HG03108 (cell line): ENCODE data around the gene OTULIN.

ENCODE experiments used
- ATAC-seq: cut with Tn5 transposase; IDR thresholded peaks from one replicate; pipeline ENCODE4 v1.9.1; 2021; ENCODE audit warnings: moderate library complexity; ENCODE audit not compliant: unreplicated experiment

OTULIN gene

DNA sequence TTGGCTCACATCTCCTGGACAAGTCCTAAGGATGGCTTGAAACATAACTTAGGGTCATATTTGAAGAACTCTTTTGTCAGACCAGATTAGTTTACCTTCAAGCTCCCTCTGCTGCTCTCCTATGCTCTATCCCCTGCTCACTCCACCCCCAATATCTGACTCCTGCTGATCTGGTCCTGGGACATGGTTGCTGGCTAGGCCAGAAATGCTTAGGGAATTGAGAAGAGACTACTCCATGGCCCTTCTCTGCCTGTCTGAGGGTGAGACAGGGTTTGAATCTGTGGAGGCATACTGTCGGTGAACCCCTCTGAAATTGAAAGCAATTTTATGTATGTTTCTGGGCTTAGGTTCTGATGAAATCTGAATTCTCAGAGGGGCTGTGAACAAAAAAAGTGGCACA, 3.3 kb downstream of the OTULIN start:
- ATAC-seq = no peak

DNA sequence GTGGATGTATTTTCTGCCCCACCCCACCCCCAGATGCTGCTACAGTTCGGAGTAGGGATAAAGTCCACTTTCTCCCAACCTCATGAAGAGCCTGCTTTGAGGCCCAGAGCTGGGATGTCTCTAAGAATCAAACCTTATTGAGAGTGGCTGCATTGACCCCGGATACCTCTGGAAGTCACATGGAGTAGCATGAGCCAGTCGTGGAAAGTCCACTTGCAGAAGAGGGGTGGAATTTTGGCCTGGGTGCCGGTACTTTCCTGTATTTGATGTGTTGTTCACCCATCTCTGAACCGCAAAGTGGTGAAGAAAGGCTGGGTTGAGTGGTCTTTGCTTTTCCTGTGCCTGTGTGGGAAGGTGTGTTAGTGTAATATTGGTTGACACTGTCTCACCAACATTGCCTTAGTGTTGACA, 3.7 kb downstream of the OTULIN start:
- no peak for ATAC-seq

DNA sequence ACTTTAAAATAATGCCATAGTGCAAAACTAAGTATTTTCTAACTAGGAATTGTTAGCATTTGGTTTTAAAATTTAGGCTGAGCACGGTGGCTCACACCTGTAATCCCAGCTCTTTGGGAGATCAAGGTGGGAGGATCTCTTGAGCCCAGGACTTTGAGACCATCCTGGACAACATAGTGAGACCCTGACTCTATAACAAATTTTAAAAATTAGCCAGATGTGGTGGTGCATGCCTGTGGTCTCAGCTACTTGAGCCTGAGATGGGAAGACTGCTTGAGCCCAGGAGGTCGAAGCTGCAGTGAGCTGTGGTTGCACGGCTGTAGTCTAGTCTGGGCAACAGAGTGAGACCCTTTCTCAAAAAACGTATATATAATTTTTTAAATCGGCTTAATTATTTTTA, 4.9 kb downstream of the OTULIN start:
- ATAC-seq = no peak

DNA sequence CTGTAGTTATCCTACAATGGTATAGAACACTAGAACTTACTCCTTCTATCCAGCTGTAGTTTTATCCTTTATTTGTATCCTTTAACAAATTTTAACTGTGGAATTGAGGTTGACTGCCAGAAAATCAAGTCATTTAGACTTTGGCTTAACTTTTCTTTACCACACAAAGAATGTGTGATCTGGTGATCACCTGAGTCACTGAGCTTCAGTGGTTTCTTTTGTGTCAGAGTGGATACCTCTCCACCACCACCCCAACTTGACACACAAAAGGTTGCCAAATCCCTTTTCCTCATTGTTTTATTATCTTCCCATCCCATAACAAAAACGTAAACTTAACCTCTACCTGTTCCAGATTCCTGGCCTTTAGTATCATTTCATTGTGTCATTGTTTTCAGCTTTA, 5.5 kb downstream of the OTULIN start:
- ATAC-seq = no peak

DNA sequence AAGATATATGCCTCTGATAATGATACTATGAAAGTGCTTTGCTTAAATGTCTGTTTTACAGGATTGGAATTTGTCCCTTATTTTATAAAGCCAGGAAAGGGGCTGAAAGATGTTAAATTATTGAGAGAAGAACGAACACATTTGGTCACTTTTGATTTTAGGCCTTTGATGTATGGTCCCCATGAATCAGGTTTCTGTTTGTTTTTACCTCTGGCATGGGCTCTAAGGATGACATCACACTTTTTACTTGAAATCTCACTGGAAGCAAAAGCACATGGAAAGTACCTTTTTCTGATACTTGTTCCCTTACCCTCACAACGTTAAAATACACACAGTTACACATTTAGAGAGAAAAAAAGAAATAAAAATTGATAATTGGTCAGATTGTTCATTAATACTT, 6.9 kb downstream of the OTULIN start:
- no peak for ATAC-seq

DNA sequence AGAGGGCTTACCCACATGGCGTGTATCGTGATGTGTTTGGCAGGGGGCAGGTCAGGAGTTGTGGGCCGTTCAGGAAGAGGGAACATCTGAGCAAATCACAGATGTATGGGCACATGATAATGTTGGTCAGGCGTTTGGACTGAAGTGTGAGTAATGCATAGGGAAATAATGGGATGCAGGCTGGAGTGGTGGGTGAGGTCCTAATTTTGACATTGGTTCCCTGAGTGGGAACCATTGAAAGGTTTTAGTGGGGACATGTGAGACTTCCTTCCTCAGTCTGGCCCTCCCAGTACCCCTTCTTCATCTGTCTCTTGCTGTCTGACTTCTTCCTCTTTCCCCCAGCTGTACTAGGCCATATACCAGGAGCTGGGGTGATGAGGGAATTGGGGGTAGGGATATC, 7.6 kb downstream of the OTULIN start:
- ATAC-seq = no peak

DNA sequence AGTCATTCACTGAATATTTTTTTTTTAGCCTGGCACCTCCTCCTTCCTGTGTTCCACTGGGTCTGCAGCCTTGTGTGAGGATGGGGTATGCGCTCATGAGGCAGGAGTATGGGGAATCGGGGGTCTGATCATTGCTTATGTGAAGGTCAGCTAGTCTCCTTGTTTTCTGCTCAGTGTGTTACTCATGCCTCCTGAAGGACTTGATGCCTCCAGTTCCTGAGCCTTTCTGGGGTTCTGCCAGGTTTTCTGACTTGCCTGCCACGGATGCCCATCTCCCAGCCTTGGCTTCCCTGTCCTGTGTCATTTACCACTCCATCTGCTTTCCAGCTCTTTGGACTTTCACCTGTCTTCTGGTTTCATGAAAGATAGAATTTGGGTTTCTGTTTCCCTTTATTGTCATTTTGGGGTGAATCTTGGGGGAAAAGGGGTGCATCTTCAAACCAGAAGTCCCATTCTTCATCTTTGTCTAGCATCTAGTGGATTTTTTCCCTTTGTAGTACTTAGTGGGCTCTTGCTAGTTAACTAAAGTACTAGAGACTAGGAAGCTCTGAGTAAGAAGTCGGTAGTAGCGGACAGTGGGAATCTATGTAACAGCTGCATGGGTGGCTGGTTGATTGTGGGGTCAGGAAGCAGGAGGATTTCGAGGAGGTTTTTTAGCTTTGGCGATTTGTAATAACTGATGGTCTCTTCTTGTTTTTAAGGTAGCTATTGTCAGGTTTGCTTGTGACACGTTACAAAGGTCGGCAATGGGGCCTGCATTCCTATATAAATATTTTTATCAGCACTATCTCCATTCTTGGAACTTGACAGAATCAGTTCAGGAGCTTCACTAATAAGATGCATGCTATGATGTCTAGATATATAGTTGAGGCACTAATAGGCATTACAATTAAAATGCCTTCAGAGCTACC, 8.2 kb downstream of the OTULIN start:
- no peak for ATAC-seq

DNA sequence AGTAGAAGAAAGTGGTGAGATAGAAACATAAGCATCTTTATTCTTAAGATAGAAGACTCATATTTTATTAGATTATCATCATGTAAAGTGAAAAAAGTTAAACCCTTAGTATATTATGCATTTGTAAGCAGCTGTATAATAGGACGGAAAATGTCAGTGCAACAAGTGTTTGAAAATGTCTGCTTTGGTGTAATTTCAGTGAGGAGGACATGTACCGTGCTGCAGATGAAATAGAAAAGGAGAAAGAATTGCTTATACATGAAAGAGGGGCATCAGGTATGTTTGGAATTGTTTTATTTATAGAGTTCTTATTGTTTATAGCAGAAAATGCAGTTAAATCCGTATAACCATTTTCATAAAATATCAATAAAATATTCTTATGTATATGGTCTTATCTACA, 8.9 kb downstream of the OTULIN start:
- no peak for ATAC-seq

DNA sequence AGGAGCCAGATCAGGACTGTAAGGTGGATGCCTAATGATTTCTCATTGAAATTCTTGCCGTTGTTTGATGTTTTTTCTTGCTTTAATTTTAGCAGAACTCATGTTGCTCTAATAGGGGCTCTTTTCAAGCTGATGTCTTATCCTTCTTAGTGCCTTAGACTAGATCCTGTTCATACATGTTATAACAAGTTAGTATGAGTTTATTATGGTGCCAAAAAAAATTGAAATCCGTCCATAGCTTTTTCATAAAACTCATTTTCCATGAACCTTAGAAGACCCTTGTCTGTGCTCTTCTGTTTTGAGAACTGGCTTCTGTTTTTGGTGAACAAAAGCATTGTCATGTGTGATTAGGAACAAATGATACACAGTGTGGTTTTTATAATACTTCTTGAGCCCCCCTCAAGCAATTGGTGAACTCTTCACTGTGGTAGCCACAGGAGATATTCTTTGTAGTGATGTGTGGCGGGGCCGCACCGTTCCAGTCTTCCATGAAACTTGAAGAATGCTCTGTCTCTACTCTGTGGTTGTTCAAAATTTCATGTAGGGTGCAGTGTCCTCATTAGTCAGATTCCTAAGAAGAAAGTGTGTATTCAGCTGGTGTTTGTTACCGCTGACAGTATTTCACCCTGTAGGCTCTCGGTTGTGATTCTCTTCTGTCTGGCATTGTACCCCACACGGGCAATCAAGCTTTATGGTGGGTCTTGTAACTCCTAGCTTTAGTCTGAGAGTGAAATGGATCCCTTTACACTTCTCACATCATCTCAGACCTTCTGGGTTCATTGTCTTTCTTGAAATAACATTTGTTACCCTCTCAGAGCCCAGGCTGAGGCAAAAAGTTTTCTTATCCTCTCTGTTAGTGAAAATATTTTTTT, 10.7 kb downstream of the OTULIN start:
- ATAC-seq = no peak

DNA sequence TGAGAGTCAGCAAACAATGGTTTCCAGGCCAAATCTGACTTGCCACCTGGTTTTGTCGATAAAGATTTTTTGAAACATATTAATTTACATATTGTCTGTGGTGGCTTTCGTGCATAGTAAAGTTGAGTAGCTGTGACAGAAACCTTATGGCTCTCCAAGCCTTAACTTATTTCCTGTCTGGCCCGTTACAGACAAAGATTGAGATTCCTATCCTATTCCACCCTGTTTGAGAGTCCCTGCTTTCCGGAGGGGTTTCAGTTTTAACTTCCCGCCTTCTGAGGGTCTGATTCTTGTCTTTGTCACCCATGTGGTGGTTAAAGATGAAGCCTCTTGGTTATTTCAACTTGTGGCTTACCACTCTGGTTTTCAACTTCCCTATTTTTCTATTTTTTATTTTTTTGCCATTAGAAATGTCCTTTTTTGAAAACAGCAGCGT, 11.4 kb downstream of the OTULIN start:
- ATAC-seq = peak; percentile 36

DNA sequence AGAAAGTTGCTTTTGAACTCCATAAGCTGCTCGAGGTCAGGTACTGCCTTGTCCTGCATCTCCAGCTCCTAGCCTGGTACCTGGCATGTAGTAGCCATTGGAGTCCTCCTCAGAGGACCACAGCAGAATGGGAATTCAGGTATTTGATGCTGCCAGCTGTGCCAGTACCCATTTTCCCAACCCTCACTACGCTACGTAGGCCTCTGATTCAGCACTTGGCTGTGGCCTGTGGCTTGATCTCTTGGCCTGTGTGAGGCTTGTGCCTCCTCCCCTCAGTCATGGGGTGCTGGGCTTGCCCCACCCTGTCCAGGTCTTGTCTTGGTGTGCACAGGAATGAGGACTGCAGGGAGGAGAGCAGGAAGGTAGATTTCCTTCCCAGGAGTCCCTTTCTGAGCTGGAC, 11.8 kb downstream of the OTULIN start:
- peak; percentile 45 for ATAC-seq

DNA sequence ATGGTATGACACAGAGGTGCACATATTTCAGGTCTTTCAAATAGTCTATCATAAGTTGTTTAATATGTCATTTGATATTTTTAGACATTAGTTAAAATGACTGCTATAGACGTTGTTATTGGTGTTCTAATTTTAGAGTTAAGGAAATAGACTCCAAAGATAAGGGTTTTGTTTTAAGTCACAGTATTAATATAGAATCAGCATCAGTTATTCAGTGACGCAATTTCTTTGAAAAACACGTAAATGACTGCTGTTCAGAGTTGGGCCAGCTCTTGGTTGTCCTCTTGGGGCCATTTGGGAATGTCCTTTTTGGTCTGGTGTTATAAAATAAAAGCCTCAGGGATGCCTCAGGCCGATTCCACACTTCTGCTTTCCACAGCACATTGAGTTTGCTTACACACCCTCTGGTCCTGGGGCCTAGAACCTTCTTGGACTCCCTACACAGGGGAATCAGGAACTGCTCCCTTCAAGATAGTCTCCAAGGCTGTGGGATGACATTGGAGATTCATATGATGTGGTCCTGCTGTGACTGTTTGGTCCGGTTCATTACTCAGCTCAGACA, 14.3 kb downstream of the OTULIN start:
- ATAC-seq = no peak

DNA sequence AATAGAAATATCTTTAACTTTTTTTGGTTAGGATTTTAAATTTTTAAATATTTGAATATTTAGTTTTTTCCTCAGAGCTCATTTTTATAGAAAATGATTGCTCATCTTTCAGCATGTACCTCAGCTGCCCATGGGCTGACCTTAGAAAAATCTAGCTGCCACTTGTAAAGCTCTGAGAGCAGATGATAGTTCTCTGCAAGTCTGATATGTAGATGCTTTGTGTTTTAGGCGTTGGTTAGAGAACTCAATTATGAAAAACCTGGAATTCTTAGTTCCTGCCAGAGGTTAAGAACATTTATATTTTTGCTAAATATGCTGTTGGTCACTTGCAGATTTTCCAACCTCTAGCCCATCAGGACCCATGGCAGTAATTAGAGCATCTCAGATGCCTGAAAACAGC, 15.1 kb downstream of the OTULIN start:
- no peak for ATAC-seq

DNA sequence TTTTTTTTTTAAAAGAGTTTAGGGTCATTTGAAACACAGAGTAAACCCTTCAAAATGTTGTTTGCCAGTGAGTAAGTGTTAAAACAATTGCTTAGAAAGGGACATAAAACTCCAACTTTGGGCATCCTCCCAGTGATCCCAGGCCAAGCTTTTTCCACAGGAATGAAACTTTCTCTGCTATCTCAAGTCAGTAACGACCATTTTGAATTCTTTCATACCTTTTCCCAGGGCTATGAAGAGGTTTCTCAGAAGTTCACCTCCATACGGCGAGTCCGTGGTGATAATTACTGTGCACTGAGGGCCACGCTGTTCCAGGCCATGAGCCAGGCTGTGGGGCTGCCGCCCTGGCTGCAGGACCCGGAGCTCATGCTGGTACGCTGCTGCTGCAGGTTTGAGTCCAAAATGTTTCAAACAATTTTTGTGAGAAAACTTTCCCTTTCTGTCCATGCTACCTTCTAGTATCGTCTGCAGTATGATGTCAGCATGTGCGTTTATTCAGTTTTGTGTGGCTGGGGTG, 16.8 kb downstream of the OTULIN start:
- no peak for ATAC-seq

DNA sequence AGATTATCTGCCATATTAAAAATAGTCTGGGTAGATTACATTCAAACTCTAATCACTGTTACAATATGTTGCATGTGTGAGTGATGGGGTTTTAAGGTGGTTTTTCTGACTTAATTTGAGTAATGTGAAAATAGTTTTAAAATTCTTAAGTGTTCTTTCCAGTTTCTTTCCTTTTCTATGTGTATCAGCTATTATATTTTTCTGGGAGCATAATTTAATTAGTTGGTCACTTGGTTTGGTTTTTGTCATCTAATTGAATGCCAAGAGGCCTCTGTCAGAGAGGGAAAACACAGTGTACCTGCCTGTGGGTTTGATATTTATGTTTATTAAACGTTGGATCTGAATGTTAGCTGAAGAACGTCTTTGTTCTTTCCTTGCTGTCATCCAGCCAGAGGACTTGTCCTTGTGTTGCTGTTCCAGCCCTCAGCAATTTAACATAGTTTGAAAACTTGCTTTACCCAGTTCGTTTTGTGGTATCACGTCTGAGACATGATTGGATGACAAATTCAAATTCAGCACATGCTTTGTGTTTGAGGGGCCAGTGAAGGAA, 19.5 kb downstream of the OTULIN start:
- no peak for ATAC-seq

DNA sequence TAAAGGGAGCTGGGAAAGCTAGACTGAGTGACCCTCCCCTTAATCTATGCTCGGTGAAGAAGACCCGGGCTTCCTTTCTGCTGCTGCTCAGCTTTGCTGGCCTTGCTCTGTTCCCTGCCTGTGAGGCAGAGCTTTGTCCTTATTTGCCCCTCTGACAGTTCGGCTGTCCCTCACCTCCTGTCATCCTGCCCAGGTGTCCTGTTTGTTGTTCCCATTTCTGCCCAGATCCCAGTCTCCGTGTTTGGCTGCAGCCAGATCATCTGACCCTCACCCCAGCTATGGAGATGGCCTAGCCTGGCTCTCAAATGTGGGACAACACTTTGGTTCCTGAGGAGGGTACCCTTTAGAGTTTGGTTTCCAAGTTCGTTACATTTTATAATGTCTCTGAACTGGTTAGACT, 20.2 kb downstream of the OTULIN start:
- no peak for ATAC-seq

DNA sequence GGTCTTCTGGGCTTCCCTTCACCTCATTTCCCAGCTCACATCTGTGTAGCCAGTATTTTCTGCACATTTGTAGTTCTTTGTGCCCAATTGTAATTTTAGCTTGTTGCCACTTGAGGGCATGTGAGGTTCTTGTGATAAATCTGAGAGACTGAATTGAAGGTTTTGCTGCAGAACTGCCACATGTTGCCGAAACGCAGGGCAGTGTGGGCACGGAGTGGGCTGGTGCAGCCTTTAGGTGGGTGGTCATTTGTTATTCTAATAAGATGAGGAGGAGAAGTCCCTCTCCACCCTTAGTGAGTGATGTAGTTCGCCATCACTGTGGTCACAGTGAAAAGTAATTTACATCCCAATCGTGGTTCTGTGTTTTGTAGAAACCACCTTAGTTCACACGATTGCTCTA, 21.2 kb downstream of the OTULIN start:
- ATAC-seq = peak; percentile 85

DNA sequence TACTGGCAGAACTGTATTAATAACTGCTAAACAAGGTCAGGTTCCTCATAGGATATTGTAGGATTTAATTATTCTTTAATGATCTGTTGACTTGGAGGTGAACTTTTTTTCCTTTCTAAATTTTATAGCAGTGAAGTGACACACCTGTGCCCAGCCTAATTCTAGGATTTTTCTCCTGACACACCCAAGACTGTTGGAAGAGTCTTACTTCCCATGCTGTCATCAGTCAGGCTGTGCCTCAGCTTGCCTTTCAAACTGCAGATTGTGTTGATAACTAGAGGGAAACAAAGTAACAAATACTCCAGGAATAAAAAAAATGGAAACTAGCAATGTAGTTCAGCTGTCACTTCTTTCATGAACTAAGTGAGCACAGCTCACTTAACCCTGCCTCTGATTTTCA, 22.0 kb downstream of the OTULIN start:
- no peak for ATAC-seq

DNA sequence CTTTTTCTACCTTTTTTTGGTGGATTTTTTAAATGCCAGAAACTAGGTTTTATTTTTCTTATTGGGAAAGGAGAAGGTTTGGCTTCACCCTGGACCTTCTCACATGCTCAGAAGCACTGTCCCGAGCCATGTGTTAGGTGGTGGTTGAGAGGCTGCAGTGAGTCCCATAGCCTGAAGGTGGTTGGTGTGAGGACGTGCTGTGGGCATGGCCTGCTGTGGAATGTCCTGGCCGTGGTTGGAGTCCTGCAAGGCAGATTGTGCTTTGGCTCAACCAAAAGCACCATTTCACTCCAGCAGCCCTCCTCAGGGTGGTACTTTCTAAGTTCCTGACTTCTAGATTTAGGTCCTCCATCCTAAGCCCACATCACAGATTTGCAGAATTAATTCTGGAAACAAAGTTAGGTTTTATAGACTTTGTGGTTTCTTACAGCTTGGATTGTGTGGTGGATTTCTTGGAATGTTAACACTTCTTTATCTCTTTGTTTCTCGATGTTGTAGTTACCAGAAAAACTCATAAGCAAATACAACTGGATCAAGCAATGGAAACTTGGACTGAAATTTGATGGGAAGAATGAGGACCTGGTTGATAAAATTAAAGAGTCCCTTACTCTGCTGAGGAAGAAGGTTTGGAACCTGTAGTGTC, 22.6 kb downstream of the OTULIN start:
- ATAC-seq = no peak

DNA sequence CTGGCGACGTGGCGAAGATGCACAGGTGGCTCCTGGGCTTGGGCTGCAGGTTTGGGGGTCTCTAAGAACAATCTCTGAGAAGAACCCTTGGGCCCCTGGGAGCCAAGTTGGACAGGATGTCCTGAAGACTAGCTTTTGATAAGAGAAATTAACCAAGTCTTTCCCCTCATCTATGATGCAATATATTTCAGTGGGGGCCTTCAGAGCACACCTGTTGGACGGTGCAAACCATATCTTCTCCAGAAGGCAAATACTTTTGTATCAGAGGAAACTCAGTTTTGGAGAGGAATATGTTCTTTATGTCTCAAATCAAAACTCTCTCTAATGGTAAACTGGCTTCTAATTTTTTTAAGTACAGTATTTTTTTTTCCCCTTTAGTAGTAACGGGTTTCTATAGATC, 28.6 kb downstream of the OTULIN start:
- no peak for ATAC-seq

DNA sequence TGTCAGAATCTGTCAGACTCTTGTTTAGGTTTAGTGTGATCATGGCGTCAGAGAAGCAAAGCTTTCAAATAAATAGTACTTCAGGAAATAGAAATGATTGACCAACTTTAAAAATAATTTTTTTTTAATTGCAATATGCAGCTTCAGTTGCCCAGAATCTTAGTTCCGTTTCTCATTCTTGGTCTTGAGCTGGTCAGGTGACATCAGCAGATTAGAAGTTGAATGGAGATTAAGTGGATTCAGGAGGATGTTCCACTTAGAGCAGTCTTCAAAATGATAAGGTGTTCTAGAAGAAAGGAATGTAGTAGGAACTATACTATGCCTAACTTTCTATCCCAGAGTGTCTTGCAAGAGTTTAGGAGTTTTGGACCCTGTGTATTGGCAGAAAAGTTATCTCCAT, 30.6 kb downstream of the OTULIN start:
- ATAC-seq = no peak
